OCI-LY7 (cell line): Measurements from ENCODE around the gene ADISSP.

Source experiments
- CTCF ChIP-seq: fragments of 200-600 bp; sonication (generic); conservative IDR thresholded peaks from 2 replicates; pipeline ENCODE4 v1.5.1; 2014; ENCODE audit warnings: mild to moderate bottlenecking, antibody characterized with exemption, low read length, moderate library complexity, mixed read lengths
- EZH2phosphoT487 ChIP-seq: fragments of 200-600 bp; sonication (generic); IDR thresholded peaks from 2 replicates; pipeline ENCODE4 v1.6.1; 2018; ENCODE audit warnings: low read depth, borderline replicate concordance, mild to moderate bottlenecking, mixed run types, antibody characterized with exemption, low read length, moderate library complexity, mixed read lengths

- TF ChIP-seq CTCF, result no peak
- no peak for TF ChIP-seq EZH2phosphoT487
Measured at GRCh38 chr20:3724356-3724755, 43.2 kb downstream of the ADISSP start.
